ENCODE measurements around the gene GALR1. TPM values are rescaled to one million over a fixed set of nuclear protein-coding genes. Genes with fewer than 3 reads are reported as not detected.
A peak's percentile ranks its signal among the peaks of the same experiment; 100 is the strongest.

The GALR1 gene
- total RNA-seq, 1 experiment from 2014 or later: not detected

- no peak for TF ChIP-seq YY1 (IDR thresholded peaks at IDR 0.05; ENCODE audit: extremely low read depth, insufficient replicate concordance, low read depth, low read length)
Measured at GRCh38 chr18:77205769-77206168, 43.9 kb upstream of the GALR1 start (continued).

- POLR2A ChIA-PET: no interaction called here
- no peak overlapping the region for H3K27ac ChIP-seq (ENCODE audit: low read depth, low read length)
- BruUV-seq (replicated peaks): no TSS peak
- peak overlapping the region; percentile 54; the same call in 1 of the 2 replicates for H3K4me2 ChIP-seq (ENCODE audit: low read length)
- no peaks in the 10 kb centered on the region for H3K36me3 ChIP-seq (ENCODE audit: control insufficient read depth in 1 of 2, insufficient read depth in 2 of 2, low read length in 2 of 2)
- H3K9ac ChIP-seq (ENCODE audit: low read length): no peak overlapping the region
- CTCF ChIA-PET: interaction anchor here (1.4 kb wide), 1 partner anchor 224 kb away, joined by 3 read pairs; no protein-coding TSS in a partner anchor
- no peaks in the 10 kb centered on the region for H3K27me3 ChIP-seq (ENCODE audit: insufficient read depth, low read length)
- peaks cover 8 to 15% of the 10 kb centered on the region in 2 experiments for H3K4me1 ChIP-seq (ENCODE audit: control insufficient read depth in 1 of 2, insufficient read depth in 2 of 2, low read length in 2 of 2)
- RAD21 ChIA-PET (ENCODE audit: low non-redundant PET in 1 of 2, low total read pairs in 2 of 2, uncharacterized antibody in 2 of 2, unreplicated experiment in 2 of 2): no interaction called here
- peak overlapping the region; percentile 60 for H2AFZ ChIP-seq (ENCODE audit: low read depth, low read length, poor library complexity, severe bottlenecking)
- intact Hi-C loops (cut with micrococcal nuclease): loop anchor here (5.0 to 10.0 kb wide), 2 partner anchors 75 to 402 kb away; partner anchors contain the start of gene MBP
- H3K4me3 ChIP-seq (replicated peaks in 1 of 2; ENCODE audit: low read depth in 1 of 2, low read length in 2 of 2): no peak overlapping the region
- DNase-seq (ENCODE audit: low read depth, low spot score): no peak
- no peaks in the 10 kb centered on the region for H3K9me3 ChIP-seq (ENCODE audit: control insufficient read depth in 1 of 2, insufficient read depth in 1 of 2, low read depth in 1 of 2, low read length in 2 of 2)
- peak; percentile 10; the same call in 1 of the 2 replicates for ATAC-seq
- no peaks in the 10 kb centered on the region for H3K79me2 ChIP-seq (ENCODE audit: insufficient read depth, low read length)
- H3K9me2 ChIP-seq (ENCODE audit: insufficient read depth): no peaks in the 10 kb centered on the region; the same call in 1 of the 2 replicates
- no peaks in the 10 kb centered on the region for H4K20me1 ChIP-seq (ENCODE audit: insufficient read depth)
- no peak for TF ChIP-seq CTCF (IDR thresholded peaks at IDR 0.05 in 2 of 3, conservative IDR thresholded peaks at IDR 0.05 in 1 of 3; ENCODE audit: borderline replicate concordance in 1 of 3, insufficient read depth in 1 of 3, low read depth in 2 of 3, low read length in 2 of 3)
- TF ChIP-seq JUND (IDR thresholded peaks at IDR 0.05): no peak
- no peak for TF ChIP-seq CBX3 (IDR thresholded peaks at IDR 0.05; ENCODE audit: low read depth)
- TF ChIP-seq ZFX (IDR thresholded peaks at IDR 0.05): no peak
- no peak for TF ChIP-seq ZNF274 (IDR thresholded peaks at IDR 0.05; ENCODE audit: low read depth, low read length)
- no peak for TF ChIP-seq TCF7L2 (IDR thresholded peaks at IDR 0.05; ENCODE audit: borderline replicate concordance, extremely low read depth, insufficient read depth, insufficient read length)
- TF ChIP-seq FOSL1 (IDR thresholded peaks at IDR 0.05; ENCODE audit: low read depth): no peak
- no peak for TF ChIP-seq ATF3 (IDR thresholded peaks at IDR 0.05)
- TF ChIP-seq MAX (IDR thresholded peaks at IDR 0.05): no peak
- TF ChIP-seq POLR2A (IDR thresholded peaks at IDR 0.05; ENCODE audit: borderline replicate concordance, extremely low read depth, insufficient read depth, insufficient read length): no peak
- no peak for TF ChIP-seq REST (IDR thresholded peaks at IDR 0.05; ENCODE audit: low read depth)
- no peak for TF ChIP-seq YY1 (IDR thresholded peaks at IDR 0.05; ENCODE audit: extremely low read depth, insufficient replicate concordance, low read depth, low read length)
- TF ChIP-seq EGR1 (IDR thresholded peaks at IDR 0.05; ENCODE audit: low read depth): no peak
- no peak for TF ChIP-seq EZH2 (IDR thresholded peaks at IDR 0.05)
- no peak for TF ChIP-seq ZBTB33 (IDR thresholded peaks at IDR 0.05; ENCODE audit: extremely low read depth, insufficient replicate concordance, low read length)
- TF ChIP-seq POLR2AphosphoS5 (IDR thresholded peaks at IDR 0.05; ENCODE audit: low read depth, low read length): no peak
Measured at GRCh38 chr18:77206676-77207374, 42.8 kb upstream of the GALR1 start.
